Fibroblast of skin of right quadriceps (primary cell): Measurements from ENCODE around the gene ITGB3.

Experiments
- DNase-seq: peaks from one replicate; pipeline ENCODE4 v3.0.0-alpha.2; 2013

Gene ITGB3

GRCh38 chr17:47304186-47304585, 50.6 kb downstream of the ITGB3 start:
- peak; percentile 54 for DNase-seq

- peak; percentile 97 for DNase-seq
Observed at GRCh38 chr17:47305302-47305923, 51.8 kb downstream of the ITGB3 start.

- no peak for DNase-seq
Observed at GRCh38 chr17:47310186-47310733, 56.6 kb downstream of the ITGB3 start.

- no peak for DNase-seq
Observed at GRCh38 chr17:47311420-47311819, 57.8 kb downstream of the ITGB3 start.

- peak; percentile 95 for DNase-seq
Observed at GRCh38 chr17:47315451-47316266, 62.0 kb downstream of the ITGB3 start.

GRCh38 chr17:47316311-47316710, 62.7 kb downstream of the ITGB3 start:
- DNase-seq, result peak; percentile 39

GRCh38 chr17:47317119-47317518, 63.5 kb downstream of the ITGB3 start:
- peak; percentile 24 for DNase-seq

GRCh38 chr17:47318197-47318918, 64.7 kb downstream of the ITGB3 start:
- no peak for DNase-seq

GRCh38 chr17:47320879-47321502, 67.4 kb downstream of the ITGB3 start:
- no peak for DNase-seq

- peak; percentile 74 for DNase-seq
Observed at GRCh38 chr17:47323382-47324223, 70.0 kb downstream of the ITGB3 start, which contains the start of gene EFCAB13. TSS of gene EFCAB13 (plus strand) at chr17:47323955. CDS start at chr17:47328354, 4,399 bp downstream.

- peak; percentile 15 for DNase-seq
Observed at GRCh38 chr17:47324224-47325020, 70.8 kb downstream of the ITGB3 start.

GRCh38 chr17:47325176-47325575, 71.5 kb downstream of the ITGB3 start:
- no peak for DNase-seq

GRCh38 chr17:47330548-47330947, 76.9 kb downstream of the ITGB3 start:
- no peak for DNase-seq

- no peak for DNase-seq
Observed at GRCh38 chr17:47332287-47332686, 78.7 kb downstream of the ITGB3 start.

GRCh38 chr17:47335101-47335936, 81.7 kb downstream of the ITGB3 start:
- peak; percentile 50 for DNase-seq

- DNase-seq, result no peak
Observed at GRCh38 chr17:47338026-47338425, 84.4 kb downstream of the ITGB3 start.

- DNase-seq, result no peak
Observed at GRCh38 chr17:47352848-47353247, 99.2 kb downstream of the ITGB3 start.

- no peak for DNase-seq
Observed at GRCh38 chr17:47358652-47359051, 105.0 kb downstream of the ITGB3 start.
